AG09309 (cell line): Measurements from ENCODE around the gene ENTPD3.

Source experiments
- DNase-seq: peaks from one replicate; pipeline ENCODE4 v3.0.0-alpha.2; 2010; ENCODE audit warnings: low read depth
- H3K4me3 ChIP-seq: 2 replicates; pipeline ENCODE4 v1.5.1; 2011; ENCODE audit warnings: mild to moderate bottlenecking, low read depth, low read length, moderate library complexity; ENCODE audit not compliant: control insufficient read depth
- TF ChIP-seq, protein P1 (sequence below): IDR thresholded peaks from 2 replicates; pipeline ENCODE4 v1.5.1; 2011; ENCODE audit warnings: mild to moderate bottlenecking, low read depth, low read length, inconsistent platforms; ENCODE audit not compliant: insufficient read depth, control insufficient read depth; ENCODE audit errors: missing control alignments

Gene ENTPD3

DNA sequence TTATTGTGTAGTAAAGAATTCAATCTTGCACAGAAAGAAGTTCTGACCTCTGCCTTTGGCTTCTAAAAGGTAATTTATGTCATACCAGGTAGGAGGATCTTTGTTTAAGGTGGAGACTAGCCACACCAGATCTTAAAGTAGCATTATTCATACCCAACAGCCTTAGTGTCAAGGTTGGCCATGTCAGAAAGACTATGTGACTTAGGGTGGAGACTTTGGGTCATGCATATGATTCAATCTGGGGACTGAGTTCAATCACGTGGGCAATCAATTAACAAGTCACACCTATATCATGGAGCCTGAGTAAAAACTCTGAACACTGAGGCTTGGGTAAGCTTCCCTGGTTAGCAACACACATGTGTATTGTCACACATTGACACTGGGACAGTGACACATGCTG is 28.5 kb upstream of the ENTPD3 start:
- H3K4me3 ChIP-seq, result no peak overlapping the region
- TF ChIP-seq, protein P1, sequence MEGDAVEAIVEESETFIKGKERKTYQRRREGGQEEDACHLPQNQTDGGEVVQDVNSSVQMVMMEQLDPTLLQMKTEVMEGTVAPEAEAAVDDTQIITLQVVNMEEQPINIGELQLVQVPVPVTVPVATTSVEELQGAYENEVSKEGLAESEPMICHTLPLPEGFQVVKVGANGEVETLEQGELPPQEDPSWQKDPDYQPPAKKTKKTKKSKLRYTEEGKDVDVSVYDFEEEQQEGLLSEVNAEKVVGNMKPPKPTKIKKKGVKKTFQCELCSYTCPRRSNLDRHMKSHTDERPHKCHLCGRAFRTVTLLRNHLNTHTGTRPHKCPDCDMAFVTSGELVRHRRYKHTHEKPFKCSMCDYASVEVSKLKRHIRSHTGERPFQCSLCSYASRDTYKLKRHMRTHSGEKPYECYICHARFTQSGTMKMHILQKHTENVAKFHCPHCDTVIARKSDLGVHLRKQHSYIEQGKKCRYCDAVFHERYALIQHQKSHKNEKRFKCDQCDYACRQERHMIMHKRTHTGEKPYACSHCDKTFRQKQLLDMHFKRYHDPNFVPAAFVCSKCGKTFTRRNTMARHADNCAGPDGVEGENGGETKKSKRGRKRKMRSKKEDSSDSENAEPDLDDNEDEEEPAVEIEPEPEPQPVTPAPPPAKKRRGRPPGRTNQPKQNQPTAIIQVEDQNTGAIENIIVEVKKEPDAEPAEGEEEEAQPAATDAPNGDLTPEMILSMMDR, result no peak
- no peak for DNase-seq

DNA sequence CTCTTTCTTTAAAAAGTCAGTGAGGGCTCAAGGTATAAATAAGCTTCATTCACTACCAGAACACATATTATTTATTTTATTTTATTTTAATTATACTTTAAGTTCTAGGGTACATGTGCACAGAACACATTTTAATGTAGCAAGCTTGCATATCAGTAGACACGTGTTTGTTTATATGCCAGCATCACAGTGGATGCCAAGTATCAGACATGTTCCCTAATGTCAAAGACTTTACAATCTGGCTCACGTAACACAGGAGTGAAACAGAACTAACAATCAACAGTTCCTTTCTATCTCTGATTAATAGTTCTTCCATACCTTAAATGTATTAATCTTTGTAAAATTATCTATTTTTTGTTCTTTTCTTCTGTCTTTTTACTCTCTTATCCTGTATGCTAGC is 23.3 kb upstream of the ENTPD3 start:
- no peak overlapping the region for H3K4me3 ChIP-seq
- TF ChIP-seq, protein P1, result no peak
- no peak for DNase-seq

DNA sequence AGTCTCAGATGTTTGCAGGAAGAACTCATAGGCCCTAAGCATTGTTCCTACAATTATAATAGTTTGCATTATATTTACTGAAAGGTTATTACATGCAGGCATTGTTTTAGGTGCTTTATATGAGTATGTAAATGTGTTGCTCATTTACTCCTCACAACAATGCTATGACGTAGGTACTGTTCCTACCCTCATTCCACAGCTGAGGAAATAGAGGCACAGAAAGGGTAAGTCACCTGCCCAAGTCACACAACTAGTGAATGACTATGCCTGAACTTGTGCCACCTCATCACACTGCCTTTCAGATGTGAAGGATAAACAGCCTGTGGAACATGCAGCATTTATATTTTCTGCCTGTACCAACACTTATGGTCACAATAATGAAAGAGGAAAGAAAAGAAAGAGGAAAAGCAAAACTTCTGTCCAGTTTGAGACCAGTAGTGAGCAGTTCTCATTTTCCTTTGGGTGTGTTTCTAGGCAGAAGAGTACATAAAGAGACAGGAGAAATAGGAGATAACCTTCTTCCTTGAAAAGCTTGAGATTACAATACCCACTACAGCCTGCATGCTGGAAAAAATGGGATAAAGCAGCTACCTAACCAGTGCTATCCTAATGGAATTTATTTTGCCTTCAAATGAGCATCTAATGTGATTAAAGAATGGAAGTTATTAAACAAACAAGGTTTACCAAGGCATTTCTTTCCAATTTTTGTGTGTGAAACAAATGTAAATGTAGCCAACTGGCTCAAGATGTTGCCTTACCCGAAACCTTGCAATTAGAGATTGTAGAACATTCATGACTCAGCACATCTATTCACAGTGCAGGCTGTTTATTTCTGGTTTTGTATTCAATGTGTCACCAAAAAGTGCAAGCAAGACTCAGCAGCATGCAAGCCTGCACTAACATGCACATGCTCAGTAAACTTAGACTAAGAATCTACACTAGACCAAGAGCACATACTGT is 20.5 kb upstream of the ENTPD3 start:
- no peak for DNase-seq
- H3K4me3 ChIP-seq, result no peak overlapping the region
- TF ChIP-seq, protein P1, result no peak

DNA sequence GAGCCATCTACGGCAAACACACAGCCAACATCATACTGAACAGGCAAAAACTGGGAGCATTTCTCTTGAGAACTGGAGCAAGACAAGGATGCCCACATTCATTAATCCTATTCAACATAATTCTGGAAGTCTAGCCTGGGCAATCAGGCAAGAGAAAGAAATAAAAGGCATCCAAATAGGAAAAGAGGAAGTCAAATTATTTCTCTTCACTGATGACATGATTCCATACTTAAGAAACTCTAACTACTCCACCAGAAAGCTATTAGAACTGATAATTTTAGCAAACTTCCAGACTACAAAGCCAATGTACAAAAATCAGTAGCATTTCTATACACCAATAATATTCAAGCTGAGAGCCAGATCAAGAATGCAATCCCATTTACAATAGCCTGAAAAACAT is 17.3 kb upstream of the ENTPD3 start:
- TF ChIP-seq, protein P1, result no peak
- no peak overlapping the region for H3K4me3 ChIP-seq
- DNase-seq, result no peak

DNA sequence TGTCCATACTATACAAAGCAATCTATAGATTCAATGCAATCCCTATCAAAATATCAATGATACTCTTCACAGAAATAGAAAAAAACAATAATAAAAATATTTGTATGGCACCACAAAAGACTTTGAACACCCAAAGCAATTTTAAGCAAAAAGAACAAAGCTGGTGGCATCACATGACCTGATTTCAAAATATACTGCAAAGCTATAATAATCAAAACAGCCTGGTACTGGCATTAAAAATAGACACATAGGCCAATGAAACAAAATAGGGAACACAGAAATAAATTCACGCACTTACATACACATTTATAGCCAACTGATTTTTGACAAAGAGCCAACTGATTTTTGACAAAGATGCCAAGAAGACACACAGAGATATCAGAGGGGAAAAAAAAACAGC is 9.2 kb upstream of the ENTPD3 start:
- H3K4me3 ChIP-seq, result no peak overlapping the region
- TF ChIP-seq, protein P1, result no peak
- DNase-seq, result no peak

DNA sequence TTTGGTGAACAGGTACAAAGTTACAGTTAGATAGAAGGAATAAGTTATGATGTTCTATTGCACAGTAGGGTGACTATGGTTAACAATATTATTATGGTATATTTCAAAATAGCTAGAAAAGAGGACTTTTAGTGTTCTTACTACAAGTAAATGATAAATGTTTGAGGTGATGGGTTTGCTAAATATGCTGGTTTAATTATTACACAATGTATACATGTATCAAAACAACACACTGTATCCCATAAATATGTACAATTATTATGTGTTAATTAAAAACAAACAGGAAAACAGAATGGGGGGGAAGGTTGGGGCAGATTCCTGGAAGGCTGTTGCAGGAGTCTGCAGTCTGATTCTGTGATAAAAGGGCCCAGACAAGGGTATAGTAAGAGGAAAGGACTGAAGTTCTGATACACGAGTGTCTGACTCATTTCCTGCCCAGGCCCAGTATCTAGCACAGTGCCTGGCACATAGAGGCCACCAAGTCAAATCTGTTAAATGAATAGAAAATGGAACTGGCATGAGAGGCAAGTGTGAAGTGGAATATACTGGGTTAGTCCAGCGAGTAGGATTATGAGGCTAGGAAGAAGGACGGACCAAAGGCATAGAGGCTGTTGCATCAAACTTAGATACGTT is 7.2 kb upstream of the ENTPD3 start:
- H3K4me3 ChIP-seq, result no peak overlapping the region
- no peak for DNase-seq
- TF ChIP-seq, protein P1, result no peak
